22Rv1 (cell line): Measurements from ENCODE around the gene MLLT1.

Experiments
- CTCF ChIP-seq: fragments of 450-650 bp; IDR thresholded peaks from 2 replicates; pipeline ENCODE4 v1.5.1; 2017; ENCODE audit warnings: mild to moderate bottlenecking
- ZFX ChIP-seq: fragments of 450-650 bp; IDR thresholded peaks from 2 replicates; pipeline ENCODE4 v1.6.1; 2017; ENCODE audit warnings: antibody characterized with exemption, borderline replicate concordance

- TF ChIP-seq CTCF, result no peak
- no peak for TF ChIP-seq ZFX
Measured at GRCh38 chr19:6246174-6247006, 33.4 kb downstream of the MLLT1 start.
